Tibial nerve (tissue), 4 donors: ENCODE measurements around the gene IPO9. TPM values are rescaled to one million over a fixed set of nuclear protein-coding genes. Genes with fewer than 3 reads are reported as not detected.
"Not testable (repeated sequence)": the region's sequence is repeated elsewhere in the genome, so short reads cannot be mapped to it uniquely, and the experiment has no call there.

Source experiments
- DNase-seq, 2 donors: peaks; one replicate each; pipeline ENCODE4 v3.0.0-alpha.2; 2019; ENCODE audit warnings: low spot score in 2 of 2
- H3K27ac ChIP-seq, 4 donors: fragments of 200-600 bp; sonication (generic) in 3 of 4; one replicate each; pipeline ENCODE4 v1.5.1; 2017 to 2019; ENCODE audit warnings: mild to moderate bottlenecking in 1 of 4
- H3K27me3 ChIP-seq, 2 donors: fragments of 200-600 bp; sonication (generic) in 1 of 2; one replicate each; pipeline versions ENCODE4 v1.5.1 to v1.6.0; 2017 to 2019
- H3K36me3 ChIP-seq, 3 donors: fragments of 200-600 bp; sonication (generic); one replicate each; pipeline ENCODE4 v1.5.1; 2018 to 2019
- H3K4me1 ChIP-seq, 4 donors: fragments of 200-600 bp; sonication (generic) in 3 of 4; one replicate each; pipeline ENCODE4 v1.5.1; 2017 to 2019
- H3K4me3 ChIP-seq, 4 donors: fragments of 200-600 bp; sonication (generic) in 3 of 4; one replicate each; pipeline ENCODE4 v1.5.1; 2017 to 2019; ENCODE audit warnings: mild to moderate bottlenecking in 1 of 4, moderate library complexity in 1 of 4
- H3K9me3 ChIP-seq, 4 donors: fragments of 200-600 bp; sonication (generic) in 3 of 4; one replicate each; pipeline ENCODE4 v1.5.1; 2017 to 2019
- EP300 ChIP-seq, 2 donors: sonication (generic); formaldehyde crosslinking; IDR thresholded peaks; one replicate each; pipeline ENCODE4 v1.6.1; 2017; ENCODE audit warnings: antibody characterized with exemption in 2 of 2, mild to moderate bottlenecking in 1 of 2
- POLR2A ChIP-seq, 2 donors: fragments of 450-650 bp; IDR thresholded peaks; one replicate each; pipeline ENCODE4 v1.6.1; 2017; ENCODE audit warnings: antibody characterized with exemption in 2 of 2, mild to moderate bottlenecking in 2 of 2, moderate library complexity in 2 of 2
- WGBS, 2 donors: methylation state at CpG; one replicate each; pipeline ENCODE4 v1.1.5; 2018; 5-methylcytosine and 5-hydroxymethylcytosine counted together
- total RNA-seq, 4 donors: library from RNA; depleted of rRNA; stranded (reverse); fragments of >200 nt; gene quantifications; one replicate each; pipeline ENCODE4 v1.1.0, GENCODE V29; 2016
- TF ChIP-seq, protein P1 (sequence below), 5 experiments: fragments of 200-600 bp in 3 of 5; fragments of 450-650 bp in 2 of 5; sonication (generic) in 3 of 5; IDR thresholded peaks; one replicate each; pipeline ENCODE4 v1.5.1; 2016 to 2019; ENCODE audit warnings: antibody characterized with exemption in 5 of 5, mild to moderate bottlenecking in 3 of 5, moderate library complexity in 2 of 5

IPO9 gene
- total RNA-seq, 4 donors from 2014 or later = 13.3 to 22.1 (median 15.3) TPM

DNA sequence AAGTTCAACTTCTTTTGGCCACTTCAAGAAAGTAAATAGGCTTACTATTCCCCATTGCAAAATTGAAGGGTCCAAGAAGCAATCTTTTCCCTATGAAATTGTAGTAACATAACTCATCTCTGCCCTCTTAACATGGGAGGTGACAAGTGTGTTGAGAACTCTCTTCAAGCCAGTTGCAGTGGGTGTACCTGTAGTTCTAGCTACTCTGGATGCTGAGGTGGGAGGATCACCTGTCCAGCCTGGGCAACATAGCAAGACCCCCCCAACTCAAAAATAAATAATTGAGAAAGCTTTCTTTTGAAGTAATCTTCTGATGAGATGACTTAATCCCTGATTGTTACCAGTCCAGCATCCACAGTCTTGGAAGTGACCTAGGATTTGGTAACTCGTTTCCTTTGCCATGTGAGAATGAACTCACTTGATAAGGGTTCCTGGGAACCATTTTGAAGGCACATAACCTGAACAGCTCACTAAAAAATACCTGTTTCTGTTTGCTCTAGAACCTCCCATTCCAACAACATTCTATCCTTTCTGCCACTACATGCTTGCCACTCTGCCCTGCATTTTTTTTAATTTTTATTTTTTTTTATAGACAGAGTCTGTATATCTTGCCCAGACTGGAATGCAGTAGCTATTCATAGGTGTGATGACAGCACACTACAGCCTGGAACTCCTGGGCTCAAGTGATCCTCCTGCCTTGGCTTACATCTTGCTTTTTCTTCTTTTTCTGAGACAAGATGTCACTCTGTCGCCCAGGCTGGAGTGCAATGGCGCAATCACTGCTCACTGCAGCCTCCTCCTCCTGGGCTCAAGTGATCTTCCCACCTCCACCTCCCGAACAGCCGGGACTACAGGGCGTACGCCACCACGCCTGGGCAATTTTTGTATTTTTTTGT lies 1.4 kb upstream of the IPO9 start:
- TF ChIP-seq POLR2A (IDR thresholded peaks at IDR 0.05) = no peak
- TF ChIP-seq EP300 (IDR thresholded peaks at IDR 0.05) = no peak
- TF ChIP-seq, protein P1, sequence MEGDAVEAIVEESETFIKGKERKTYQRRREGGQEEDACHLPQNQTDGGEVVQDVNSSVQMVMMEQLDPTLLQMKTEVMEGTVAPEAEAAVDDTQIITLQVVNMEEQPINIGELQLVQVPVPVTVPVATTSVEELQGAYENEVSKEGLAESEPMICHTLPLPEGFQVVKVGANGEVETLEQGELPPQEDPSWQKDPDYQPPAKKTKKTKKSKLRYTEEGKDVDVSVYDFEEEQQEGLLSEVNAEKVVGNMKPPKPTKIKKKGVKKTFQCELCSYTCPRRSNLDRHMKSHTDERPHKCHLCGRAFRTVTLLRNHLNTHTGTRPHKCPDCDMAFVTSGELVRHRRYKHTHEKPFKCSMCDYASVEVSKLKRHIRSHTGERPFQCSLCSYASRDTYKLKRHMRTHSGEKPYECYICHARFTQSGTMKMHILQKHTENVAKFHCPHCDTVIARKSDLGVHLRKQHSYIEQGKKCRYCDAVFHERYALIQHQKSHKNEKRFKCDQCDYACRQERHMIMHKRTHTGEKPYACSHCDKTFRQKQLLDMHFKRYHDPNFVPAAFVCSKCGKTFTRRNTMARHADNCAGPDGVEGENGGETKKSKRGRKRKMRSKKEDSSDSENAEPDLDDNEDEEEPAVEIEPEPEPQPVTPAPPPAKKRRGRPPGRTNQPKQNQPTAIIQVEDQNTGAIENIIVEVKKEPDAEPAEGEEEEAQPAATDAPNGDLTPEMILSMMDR (IDR thresholded peaks at IDR 0.05) = no peak
- no peak for DNase-seq
- no peaks in the 10 kb centered on the region for H3K27me3 ChIP-seq
- no peak overlapping the region for H3K4me3 ChIP-seq
- H3K36me3 ChIP-seq = peaks cover 0 to 3% (median 0%) of the 10 kb centered on the region in 3 donors
- WGBS, 2 donors = 87 to 91% methylated on average over 8 of the region's 8 CpGs
- no peaks in the 10 kb centered on the region for H3K9me3 ChIP-seq
- peaks cover 0 to 40% (median 19%) of the 10 kb centered on the region in 4 donors for H3K4me1 ChIP-seq
- no peak overlapping the region for H3K27ac ChIP-seq

- Histone ChIP-seq H3K4me3 (no peak overlapping the region), H3K27me3 (no peaks in the 10 kb centered on the region), H3K36me3 (no peaks in the 10 kb centered on the region), H3K9me3 (no peaks in the 10 kb centered on the region), H3K4me1 (peaks cover 0 to 46% (median 19%) of the 10 kb centered on the region in 4 donors), H3K27ac (no peak overlapping the region)
- DNase-seq = no peak
- 80 to 81% methylated on average over 16 of the region's 16 CpGs for WGBS, 2 donors
- TF ChIP-seq EP300 (IDR thresholded peaks at IDR 0.05) = no peak
These were observed 639 bp upstream of the IPO9 start for GRCh38 chr1:201828217-201828819.

DNA sequence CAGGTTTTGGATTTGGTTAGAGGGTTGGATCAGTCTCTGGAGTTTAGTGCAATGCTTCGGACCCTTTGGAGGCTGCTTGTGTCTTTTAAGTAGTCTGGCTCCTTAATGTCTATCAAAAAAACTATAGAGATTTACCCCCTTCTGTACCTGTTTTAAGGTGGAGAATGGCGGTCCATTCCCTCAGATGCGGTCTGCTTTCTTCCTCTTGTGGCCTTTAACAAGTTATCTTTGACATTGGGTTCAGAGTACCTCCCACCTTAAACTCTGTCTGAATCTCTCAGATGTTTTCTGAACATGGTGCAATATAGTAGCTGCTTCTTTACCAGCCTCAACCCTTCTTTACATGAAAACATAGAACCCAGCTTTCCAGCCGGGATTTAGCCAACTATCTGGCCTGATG lies 2.4 kb downstream of the IPO9 start:
- H3K27ac ChIP-seq = no peak overlapping the region
- TF ChIP-seq, protein P1 (IDR thresholded peaks at IDR 0.05) = no peak
- TF ChIP-seq EP300 (IDR thresholded peaks at IDR 0.05) (no peak), POLR2A (IDR thresholded peaks at IDR 0.05) (no peak)
- H3K4me3 ChIP-seq = no peak overlapping the region
- no peaks in the 10 kb centered on the region for H3K9me3 ChIP-seq
- 84 to 87% methylated on average over 4 of the region's 4 CpGs for WGBS, 2 donors
- DNase-seq = no peak
- peaks cover 0 to 51% (median 19%) of the 10 kb centered on the region in 4 donors for H3K4me1 ChIP-seq
- H3K36me3 ChIP-seq = peaks cover 0 to 2% (median 0%) of the 10 kb centered on the region in 3 donors
- H3K27me3 ChIP-seq = no peaks in the 10 kb centered on the region

DNA sequence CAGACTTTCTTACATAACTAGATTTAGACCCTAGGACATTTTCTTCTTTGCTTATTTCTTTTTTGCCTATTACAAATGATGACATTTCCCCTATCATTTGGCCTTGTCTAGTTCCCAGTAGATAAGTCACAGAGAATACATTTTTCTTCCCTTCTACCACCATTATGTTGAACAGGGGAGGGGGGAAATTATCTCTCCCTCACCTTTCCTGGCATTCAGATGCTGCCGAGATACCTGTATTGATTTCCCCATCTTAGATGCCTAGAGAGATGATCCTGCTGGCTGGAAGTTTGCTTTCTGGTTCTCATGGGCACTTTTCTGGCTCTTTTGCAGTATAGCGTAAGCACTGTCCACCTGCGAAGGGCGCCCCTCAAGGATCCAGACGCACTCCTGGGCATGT lies 5.7 kb downstream of the IPO9 start:
- no peaks in the 10 kb centered on the region for H3K9me3 ChIP-seq
- WGBS, 2 donors = 94 to 96% methylated on average over 5 of the region's 5 CpGs
- TF ChIP-seq POLR2A (IDR thresholded peaks at IDR 0.05) (no peak), EP300 (IDR thresholded peaks at IDR 0.05) (no peak)
- TF ChIP-seq, protein P1 (IDR thresholded peaks at IDR 0.05) = no peak
- DNase-seq = no peak
- peaks cover 0 to 11% (median 0%) of the 10 kb centered on the region in 3 donors for H3K36me3 ChIP-seq
- no peaks in the 10 kb centered on the region for H3K27me3 ChIP-seq
- peaks cover 0 to 40% (median 16%) of the 10 kb centered on the region in 4 donors for H3K4me1 ChIP-seq
- no peak overlapping the region for H3K4me3 ChIP-seq
- no peak overlapping the region for H3K27ac ChIP-seq

- Histone ChIP-seq H3K4me3 (no peak overlapping the region), H3K4me1 (peaks cover 0 to 13% (median 0%) of the 10 kb centered on the region in 4 donors), H3K27ac (no peak overlapping the region), H3K27me3 (no peaks in the 10 kb centered on the region), H3K9me3 (no peaks in the 10 kb centered on the region), H3K36me3 (peaks cover 0 to 15% (median 0%) of the 10 kb centered on the region in 3 donors)
- TF ChIP-seq, protein P1 (IDR thresholded peaks at IDR 0.05) = no peak
- TF ChIP-seq POLR2A (IDR thresholded peaks at IDR 0.05) (no peak), EP300 (IDR thresholded peaks at IDR 0.05) (no peak)
- no peak for DNase-seq
- 50 to 60% methylated on average over 2 of the region's 2 CpGs for WGBS, 2 donors
These were observed 9.4 kb downstream of the IPO9 start for GRCh38 chr1:201838381-201838780.

- not testable (repeated sequence) for H3K4me1 ChIP-seq, DNase-seq
These were observed 10.1 kb downstream of the IPO9 start for GRCh38 chr1:201839089-201839488.

More at GRCh38 chr1:201839089-201839488, 10.1 kb downstream of the IPO9 start:
- WGBS, 2 donors = 96% methylated on average over 10 of the region's 10 CpGs
- H3K27me3 ChIP-seq, H3K4me3 ChIP-seq, H3K9me3 ChIP-seq, H3K27ac ChIP-seq: not testable (repeated sequence)
- peaks cover 0 to 15% (median 0%) of the 10 kb centered on the region in 3 donors for H3K36me3 ChIP-seq
